Lower lobe of right lung (tissue), 2 donors: ENCODE measurements around the gene HECTD4. TPM values are rescaled to one million over a fixed set of nuclear protein-coding genes. Genes with fewer than 3 reads are reported as not detected.

Experiments used
- ATAC-seq, 2 donors: fragments of 200-7000 bp; cut with Tn5 transposase; one replicate each; pipeline ENCODE4 v1.9.1; 2020 to 2022; ENCODE audit warnings: mild to moderate bottlenecking in 2 of 2, moderate library complexity in 2 of 2
- DNase-seq: peaks from one replicate; pipeline ENCODE4 v3.0.0-alpha.2; 2020
- H3K27ac ChIP-seq: fragments of 200-600 bp; one replicate; pipeline ENCODE4 v1.8.0; 2022
- H3K27me3 ChIP-seq: fragments of 200-600 bp; one replicate; pipeline ENCODE4 v1.8.0; 2022; ENCODE audit warnings: low read depth
- H3K36me3 ChIP-seq: fragments of 200-600 bp; one replicate; pipeline ENCODE4 v1.8.0; 2022; ENCODE audit warnings: mild to moderate bottlenecking
- H3K4me1 ChIP-seq: fragments of 200-600 bp; one replicate; pipeline ENCODE4 v1.8.0; 2022
- H3K4me3 ChIP-seq: fragments of 200-600 bp; one replicate; pipeline ENCODE4 v1.8.0; 2022; ENCODE audit warnings: mild to moderate bottlenecking
- H3K9me3 ChIP-seq: fragments of 200-600 bp; one replicate; pipeline ENCODE4 v1.8.0; 2022
- intact Hi-C: fragments of 100-400 bp; cut with DNase I; formaldehyde crosslinking; loops from one replicate; pipeline ENCODE4 v1.11.0; 2022
- total RNA-seq: library from RNA; stranded (reverse); fragmentation: NEBNext Ultra II Directional; extraction: Animal tissue kit (Norgen Biotek cat#: 25700); gene quantifications from one replicate; pipeline ENCODE4 v1.2.1, GENCODE V29; 2021
- TF ChIP-seq, protein P1 (sequence below): fragments of 200-600 bp; IDR thresholded peaks from one replicate; pipeline ENCODE4 v1.8.0; 2022; ENCODE audit warnings: antibody characterized with exemption, mild to moderate bottlenecking
- donor health status: DM: no; HTN: yes; CAD: no; lungs with severe emphysema.

Gene HECTD4
- total RNA-seq, 1 donor from 2014 or later = 54.8 TPM

DNA sequence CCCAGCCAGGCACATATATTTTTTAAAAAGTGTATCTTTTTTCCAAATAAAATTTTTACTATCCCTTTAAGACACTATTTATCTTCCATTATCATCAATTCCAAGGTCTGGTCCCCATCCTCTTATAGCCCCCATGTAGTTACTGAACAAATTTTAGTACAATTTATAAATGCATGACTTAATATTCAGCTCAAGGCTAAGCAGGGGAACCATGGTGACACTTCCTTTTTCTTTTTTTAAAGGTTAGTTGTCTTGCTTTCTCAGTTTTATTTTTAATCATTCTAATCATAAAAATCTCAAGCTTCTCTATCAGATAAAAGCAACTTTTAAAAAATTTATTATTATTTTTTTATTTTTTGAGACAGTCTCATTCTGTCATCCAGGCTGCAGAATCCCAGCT is 164.6 kb downstream of the HECTD4 start:
- intact Hi-C loops = no loop called here
- no peaks in the 10 kb centered on the region for H3K9me3 ChIP-seq
- H3K27ac ChIP-seq = no peak overlapping the region
- H3K4me1 ChIP-seq = no peaks in the 10 kb centered on the region
- H3K4me3 ChIP-seq = no peak overlapping the region
- DNase-seq (no peak), ATAC-seq (no peak)
- peaks cover 62% of the 10 kb centered on the region for H3K36me3 ChIP-seq
- TF ChIP-seq, protein P1, sequence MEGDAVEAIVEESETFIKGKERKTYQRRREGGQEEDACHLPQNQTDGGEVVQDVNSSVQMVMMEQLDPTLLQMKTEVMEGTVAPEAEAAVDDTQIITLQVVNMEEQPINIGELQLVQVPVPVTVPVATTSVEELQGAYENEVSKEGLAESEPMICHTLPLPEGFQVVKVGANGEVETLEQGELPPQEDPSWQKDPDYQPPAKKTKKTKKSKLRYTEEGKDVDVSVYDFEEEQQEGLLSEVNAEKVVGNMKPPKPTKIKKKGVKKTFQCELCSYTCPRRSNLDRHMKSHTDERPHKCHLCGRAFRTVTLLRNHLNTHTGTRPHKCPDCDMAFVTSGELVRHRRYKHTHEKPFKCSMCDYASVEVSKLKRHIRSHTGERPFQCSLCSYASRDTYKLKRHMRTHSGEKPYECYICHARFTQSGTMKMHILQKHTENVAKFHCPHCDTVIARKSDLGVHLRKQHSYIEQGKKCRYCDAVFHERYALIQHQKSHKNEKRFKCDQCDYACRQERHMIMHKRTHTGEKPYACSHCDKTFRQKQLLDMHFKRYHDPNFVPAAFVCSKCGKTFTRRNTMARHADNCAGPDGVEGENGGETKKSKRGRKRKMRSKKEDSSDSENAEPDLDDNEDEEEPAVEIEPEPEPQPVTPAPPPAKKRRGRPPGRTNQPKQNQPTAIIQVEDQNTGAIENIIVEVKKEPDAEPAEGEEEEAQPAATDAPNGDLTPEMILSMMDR = no peak
- no peaks in the 10 kb centered on the region for H3K27me3 ChIP-seq

DNA sequence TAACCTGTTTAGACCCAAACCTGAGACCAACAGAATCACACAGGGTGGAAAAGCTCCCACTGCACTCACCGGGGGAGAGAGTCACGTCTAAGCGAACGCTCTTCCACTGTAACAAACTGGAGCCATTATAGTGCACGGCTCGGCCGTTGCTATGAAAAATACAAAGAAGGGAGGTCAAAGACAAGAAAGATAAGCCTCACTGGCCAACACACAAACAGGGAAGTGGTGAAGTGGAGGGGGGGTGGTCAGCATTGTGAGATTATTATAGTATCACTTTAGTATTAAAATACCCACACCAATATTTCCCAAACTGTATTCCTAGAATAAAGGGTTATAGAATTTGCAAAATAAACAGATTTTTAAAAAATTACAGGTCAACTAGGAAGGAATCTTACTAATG is 166.0 kb downstream of the HECTD4 start:
- Histone ChIP-seq H3K9me3 (no peaks in the 10 kb centered on the region), H3K4me3 (no peak overlapping the region), H3K27ac (no peak overlapping the region), H3K27me3 (no peaks in the 10 kb centered on the region), H3K36me3 (peaks cover 72% of the 10 kb centered on the region), H3K4me1 (no peaks in the 10 kb centered on the region)
- intact Hi-C loops = no loop called here
- DNase-seq = no peak
- no peak for ATAC-seq
- TF ChIP-seq, protein P1 = no peak

DNA sequence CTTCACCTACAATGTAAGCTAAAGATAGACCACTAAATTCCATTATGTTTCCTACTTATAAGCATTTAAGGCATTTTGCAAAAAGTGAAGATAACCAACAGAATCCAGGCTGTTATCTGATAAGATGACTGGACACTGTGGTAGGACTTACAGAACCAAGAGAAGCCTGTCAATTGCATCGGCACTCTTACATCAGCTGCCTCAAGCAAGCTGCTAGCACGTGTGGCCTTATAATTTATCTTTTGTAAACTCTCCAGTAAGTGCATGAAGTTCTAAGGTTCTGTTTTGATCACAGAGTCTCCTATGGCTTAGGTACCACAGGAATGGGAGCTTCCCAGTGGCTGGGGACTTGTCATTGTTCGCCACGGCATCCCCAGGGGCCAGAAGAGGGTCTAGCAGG is 168.2 kb downstream of the HECTD4 start:
- H3K9me3 ChIP-seq = no peaks in the 10 kb centered on the region
- no peak overlapping the region for H3K4me3 ChIP-seq
- H3K36me3 ChIP-seq = peaks cover 85% of the 10 kb centered on the region
- DNase-seq (no peak), ATAC-seq (no peak)
- H3K27me3 ChIP-seq = no peaks in the 10 kb centered on the region
- intact Hi-C loops = no loop called here
- no peaks in the 10 kb centered on the region for H3K4me1 ChIP-seq
- no peak overlapping the region for H3K27ac ChIP-seq
- TF ChIP-seq, protein P1 = no peak

DNA sequence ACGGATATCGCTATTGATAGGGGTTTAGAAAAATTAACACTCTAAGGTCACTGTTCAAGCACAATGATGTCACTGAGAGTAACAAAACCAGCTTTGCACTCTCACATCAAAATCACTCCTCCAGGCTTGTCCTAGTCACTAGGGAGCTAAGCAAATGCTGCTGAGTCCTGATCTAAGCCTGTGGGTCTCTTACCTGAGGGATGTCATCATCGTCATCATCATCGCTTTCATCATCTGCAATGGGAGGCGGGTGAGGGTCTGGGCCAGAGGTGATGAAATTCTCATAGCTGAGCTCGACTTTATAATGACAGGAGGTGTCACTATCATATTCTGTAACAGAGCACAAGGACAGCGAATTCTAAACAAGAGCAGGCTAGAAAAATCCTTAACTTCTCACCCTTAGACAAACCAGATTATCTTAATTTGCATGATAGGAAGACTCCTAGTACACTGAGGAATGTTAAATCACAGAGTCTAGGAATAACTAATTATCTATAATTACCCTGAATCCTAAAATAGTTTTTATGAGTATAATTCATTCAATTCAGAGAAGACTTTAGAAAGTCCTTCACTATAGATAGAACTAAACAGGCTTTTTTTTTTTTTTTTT is 173.8 kb downstream of the HECTD4 start:
- no peaks in the 10 kb centered on the region for H3K9me3 ChIP-seq
- ATAC-seq (no peak), DNase-seq (no peak)
- H3K27me3 ChIP-seq = no peaks in the 10 kb centered on the region
- peaks cover 100% of the 10 kb centered on the region for H3K36me3 ChIP-seq
- no peak overlapping the region for H3K4me3 ChIP-seq
- TF ChIP-seq, protein P1 = no peak
- intact Hi-C loops = no loop called here
- no peak overlapping the region for H3K27ac ChIP-seq
- no peaks in the 10 kb centered on the region for H3K4me1 ChIP-seq

DNA sequence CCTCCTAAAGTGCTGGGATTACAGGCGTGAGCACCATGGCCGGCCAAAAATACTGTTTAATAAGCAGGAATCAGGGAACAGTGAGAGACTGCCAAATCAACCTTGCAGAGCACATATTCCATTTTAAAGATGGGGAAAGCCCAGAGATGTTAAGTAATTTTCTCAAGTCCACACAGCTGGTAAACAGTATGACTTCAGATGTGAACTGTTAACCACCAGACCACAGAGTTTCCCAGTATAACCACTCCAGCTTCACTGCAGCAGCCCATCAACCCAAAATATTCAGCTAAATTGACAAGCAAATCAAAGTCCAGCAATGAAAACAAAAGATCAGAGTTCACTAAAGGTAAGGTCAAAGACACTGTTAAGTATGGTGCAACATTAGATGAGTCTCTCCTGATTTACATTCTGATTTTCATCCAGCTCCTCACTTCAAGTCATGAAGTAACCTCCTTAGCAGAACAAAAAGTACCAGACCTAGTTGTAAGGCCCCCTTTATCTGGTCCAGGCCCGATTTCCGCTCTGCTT is 174.8 kb downstream of the HECTD4 start:
- no peak overlapping the region for H3K27ac ChIP-seq
- intact Hi-C loops = no loop called here
- TF ChIP-seq, protein P1 = no peak
- no peak overlapping the region for H3K4me3 ChIP-seq
- H3K36me3 ChIP-seq = peaks cover 100% of the 10 kb centered on the region
- no peaks in the 10 kb centered on the region for H3K4me1 ChIP-seq
- ATAC-seq (no peak), DNase-seq (no peak)
- no peaks in the 10 kb centered on the region for H3K9me3 ChIP-seq
- no peaks in the 10 kb centered on the region for H3K27me3 ChIP-seq
